HG03135 (cell line): Measurements from ENCODE around the gene POU6F1.
"Not testable (repeated sequence)": the region's sequence is repeated elsewhere in the genome, so short reads cannot be mapped to it uniquely, and the experiment has no call there.

Source experiments
- ATAC-seq: cut with Tn5 transposase; IDR thresholded peaks from one replicate; pipeline ENCODE4 v1.9.1; 2021; ENCODE audit warnings: mild to moderate bottlenecking, moderate library complexity; ENCODE audit not compliant: unreplicated experiment

The POU6F1 gene

GRCh38 chr12:51227962-51228361 is 10.1 kb upstream of the POU6F1 start:
- no peak for ATAC-seq

GRCh38 chr12:51227112-51227511 is 9.2 kb upstream of the POU6F1 start:
- ATAC-seq, result not testable (repeated sequence)

DNA sequence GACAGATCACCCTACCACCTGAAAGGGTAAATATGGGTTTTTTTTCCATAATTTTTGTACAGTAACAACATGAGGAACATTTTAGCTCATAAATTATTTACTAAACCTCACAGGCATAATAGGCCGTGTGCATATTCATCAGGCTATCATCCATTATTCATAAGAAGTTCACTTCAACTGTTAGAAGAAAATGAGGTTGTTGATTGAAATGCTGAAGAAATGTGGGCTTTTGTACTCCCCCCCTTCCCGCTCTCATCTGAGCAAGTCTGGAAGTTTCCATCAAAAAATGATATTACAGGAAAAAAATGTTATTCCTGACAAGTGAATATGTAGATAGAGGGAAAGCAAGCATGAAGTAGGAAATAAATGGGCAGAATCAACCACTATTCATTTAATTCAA is 7.9 kb upstream of the POU6F1 start:
- ATAC-seq, result no peak

GRCh38 chr12:51225234-51225633 is 7.4 kb upstream of the POU6F1 start:
- ATAC-seq, result no peak

DNA sequence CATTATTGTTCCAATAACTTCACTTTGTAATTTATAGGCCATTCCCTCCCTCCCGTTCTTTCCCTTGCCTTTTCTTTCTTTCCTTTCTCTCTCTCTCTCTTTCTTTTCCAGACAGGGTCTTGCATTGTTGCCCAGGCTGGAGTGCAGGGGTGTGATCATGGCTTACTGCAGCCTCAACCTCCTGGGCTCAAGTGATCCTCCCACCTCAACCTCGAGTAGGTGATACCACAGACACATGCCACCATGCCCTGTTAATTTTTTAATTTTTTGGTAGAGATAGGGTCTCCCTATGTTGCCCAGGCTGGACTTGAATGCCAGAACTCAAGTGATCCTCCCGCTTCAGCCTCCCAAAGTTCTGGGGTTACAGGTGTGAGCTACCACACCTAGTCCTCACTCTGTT is 6.8 kb upstream of the POU6F1 start:
- ATAC-seq, result no peak

- no peak for ATAC-seq
These were observed 4.6 kb upstream of the POU6F1 start for GRCh38 chr12:51222461-51222860.

- ATAC-seq, result not testable (repeated sequence)
These were observed 2.0 kb upstream of the POU6F1 start for GRCh38 chr12:51219857-51220256.

DNA sequence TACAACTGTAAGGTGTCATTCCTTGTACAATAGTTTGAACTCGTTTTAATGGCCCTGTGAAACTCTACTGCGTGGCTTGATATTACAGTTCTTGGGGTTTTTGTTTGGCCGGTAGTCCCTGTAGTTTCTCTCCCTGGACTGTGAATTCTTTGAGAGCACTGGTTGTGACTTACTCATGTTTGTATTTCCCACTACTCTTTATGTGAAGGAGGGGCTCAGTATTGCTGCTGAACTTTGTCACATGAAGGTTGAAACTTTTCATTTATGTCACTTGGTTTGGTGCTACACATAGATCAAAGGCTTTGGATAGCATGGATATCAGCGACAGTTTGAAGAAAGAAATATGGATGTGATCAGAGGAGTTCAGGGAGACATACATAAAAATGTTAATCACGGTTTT is 1.5 kb upstream of the POU6F1 start:
- no peak for ATAC-seq

DNA sequence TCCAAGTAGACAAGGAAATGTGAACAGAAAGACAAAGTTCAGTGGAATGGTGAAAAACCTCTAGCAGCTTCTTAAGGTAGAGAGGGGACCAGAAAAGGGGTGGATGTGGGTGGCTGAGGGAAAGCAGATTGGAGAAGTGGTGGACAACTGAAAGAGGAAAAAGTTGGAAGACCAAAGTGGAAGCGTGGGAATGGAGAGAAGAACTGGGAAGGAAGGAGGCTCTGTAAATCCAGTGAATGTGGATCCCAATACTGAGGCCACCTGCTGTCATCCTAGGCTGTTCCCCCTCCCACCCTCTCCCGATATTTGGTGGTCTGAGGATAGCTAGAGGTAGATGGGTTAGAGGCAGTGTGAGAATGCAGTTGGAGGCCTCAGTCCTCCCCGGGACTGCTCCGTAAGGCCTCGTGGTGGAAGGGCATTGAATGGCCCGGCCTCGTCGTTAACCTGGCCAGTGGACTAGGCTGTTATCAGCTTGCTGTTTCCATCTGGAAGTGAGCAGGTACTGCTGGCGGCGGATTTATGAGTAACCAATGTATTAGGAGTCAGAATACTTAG is 822 bp upstream of the POU6F1 start:
- ATAC-seq, result no peak

- ATAC-seq, result peak; percentile 33
These were observed 512 bp downstream of the POU6F1 start for GRCh38 chr12:51217133-51217967.

- ATAC-seq, result no peak
These were observed 1.2 kb downstream of the POU6F1 start for GRCh38 chr12:51216642-51217041.

DNA sequence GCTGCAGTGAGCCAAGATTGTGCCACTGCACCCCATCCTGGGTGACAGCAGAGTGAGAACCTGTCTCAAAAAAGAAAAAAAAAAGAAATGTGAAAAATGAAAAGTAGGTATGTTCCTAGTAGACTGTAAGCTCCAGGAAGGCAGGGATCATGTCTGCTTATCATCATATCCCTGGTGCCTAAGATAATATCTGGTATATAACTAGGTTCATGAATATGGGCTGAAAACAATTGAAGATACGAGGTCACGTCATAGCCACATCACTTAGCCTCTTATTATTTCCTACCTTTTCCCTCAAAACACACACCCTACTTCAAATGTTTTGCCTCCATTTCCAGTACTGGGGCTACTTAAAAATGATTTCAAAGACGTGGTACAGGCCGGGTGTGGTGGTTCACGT is 3.0 kb downstream of the POU6F1 start:
- ATAC-seq, result no peak

DNA sequence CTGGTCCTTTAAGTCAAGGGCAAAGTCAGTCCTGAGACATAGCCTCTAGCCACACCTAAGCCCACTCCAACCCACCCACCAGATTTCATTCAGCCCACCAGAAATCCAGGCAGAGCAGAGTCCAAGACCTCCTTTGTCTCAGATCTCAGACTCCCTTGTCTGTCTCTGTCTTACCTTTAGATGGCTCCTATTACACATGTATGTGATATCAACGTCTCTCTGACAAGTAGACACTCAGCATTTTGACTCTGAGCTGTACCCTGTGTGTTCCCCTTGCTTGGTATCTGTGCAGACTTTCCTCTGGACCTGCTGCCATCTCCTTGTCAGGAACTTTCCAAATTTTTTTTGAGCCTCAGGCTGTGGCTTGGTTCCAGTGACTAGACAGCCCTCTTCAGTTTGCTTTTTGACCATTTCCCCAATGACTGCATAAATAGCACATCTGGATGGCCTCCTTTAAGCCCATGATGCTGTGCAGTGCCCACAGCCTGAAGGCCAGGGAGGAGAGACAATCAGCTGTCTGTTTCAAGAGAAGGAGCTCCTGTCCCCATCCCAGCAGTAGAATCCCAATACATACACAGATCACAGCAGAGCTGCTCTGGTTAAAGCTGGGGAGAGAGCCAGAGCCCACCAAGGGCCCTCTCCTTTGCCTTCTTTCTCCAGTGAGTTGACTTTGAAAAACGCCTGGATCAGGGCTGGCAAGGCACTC is 7.0 kb downstream of the POU6F1 start:
- no peak for ATAC-seq

- ATAC-seq, result no peak
These were observed 8.6 kb downstream of the POU6F1 start for GRCh38 chr12:51209259-51209658.

DNA sequence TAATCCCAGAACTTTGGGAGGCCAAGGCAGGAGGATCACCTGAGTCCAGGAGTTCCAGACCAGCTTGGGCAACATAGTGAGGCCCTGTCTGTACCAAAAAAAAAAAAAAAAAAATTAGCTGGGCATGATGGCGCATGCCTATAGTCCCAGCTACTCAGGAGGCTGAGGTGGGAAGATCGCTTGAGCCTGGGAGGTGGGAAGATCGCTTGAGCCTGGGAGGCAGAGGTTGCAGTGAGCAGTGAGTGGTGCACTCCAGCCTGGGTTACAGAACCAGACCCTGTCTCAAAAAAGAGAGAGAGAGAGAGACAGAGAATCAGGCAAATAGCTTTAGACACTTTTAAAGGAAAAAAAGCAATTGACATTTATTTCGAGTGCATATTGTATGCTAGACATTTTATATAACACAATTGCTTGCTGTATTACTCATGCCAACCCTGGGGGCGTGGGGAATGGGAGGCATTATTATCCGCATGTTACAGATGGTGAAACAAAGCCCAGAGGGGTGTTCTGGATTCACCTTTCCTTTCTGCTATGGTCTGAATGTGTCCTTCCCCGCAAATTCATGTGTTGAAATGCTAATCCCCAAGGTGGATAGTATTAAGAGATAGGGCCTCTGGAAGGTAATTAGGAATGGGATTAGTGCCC is 9.7 kb downstream of the POU6F1 start:
- no peak for ATAC-seq

DNA sequence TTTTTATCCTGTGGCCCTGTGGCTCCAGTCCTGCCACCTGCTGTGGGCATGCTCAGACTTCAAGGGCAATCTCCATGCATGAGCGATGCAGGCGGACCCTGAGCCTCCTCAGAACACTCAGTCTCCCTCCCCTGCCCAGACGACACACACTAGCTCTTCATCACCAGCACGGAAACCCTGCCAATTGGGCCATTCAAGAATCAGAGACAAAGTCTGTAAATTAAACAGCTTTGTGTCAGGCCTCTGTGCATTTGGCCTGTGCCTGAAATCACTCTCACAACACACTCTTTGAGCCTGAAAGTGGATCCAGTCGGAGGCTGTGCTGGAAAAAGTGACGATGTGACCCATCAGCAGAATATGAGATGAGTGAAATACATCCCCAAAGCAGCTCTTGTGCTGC is 12.5 kb downstream of the POU6F1 start:
- no peak for ATAC-seq

- no peak for ATAC-seq
These were observed 15.1 kb downstream of the POU6F1 start for GRCh38 chr12:51202718-51203117.

GRCh38 chr12:51200806-51201205 is 17.1 kb downstream of the POU6F1 start:
- ATAC-seq, result no peak

GRCh38 chr12:51200156-51200555 is 17.7 kb downstream of the POU6F1 start:
- no peak for ATAC-seq

GRCh38 chr12:51199366-51199945 is 18.4 kb downstream of the POU6F1 start:
- no peak for ATAC-seq
